Activated gamma-delta T cell treated with anti-CD3 and anti-CD28 coated beads, Interleukin-2, amount 50 U/mL, for 16 hours (primary cell): ENCODE results near the gene DCAF15.

ENCODE experiments used
- DNase-seq: peaks from one replicate; pipeline ENCODE4 v3.0.0-alpha.2; 2020; ENCODE audit warnings: low read depth

The DCAF15 gene

DNA sequence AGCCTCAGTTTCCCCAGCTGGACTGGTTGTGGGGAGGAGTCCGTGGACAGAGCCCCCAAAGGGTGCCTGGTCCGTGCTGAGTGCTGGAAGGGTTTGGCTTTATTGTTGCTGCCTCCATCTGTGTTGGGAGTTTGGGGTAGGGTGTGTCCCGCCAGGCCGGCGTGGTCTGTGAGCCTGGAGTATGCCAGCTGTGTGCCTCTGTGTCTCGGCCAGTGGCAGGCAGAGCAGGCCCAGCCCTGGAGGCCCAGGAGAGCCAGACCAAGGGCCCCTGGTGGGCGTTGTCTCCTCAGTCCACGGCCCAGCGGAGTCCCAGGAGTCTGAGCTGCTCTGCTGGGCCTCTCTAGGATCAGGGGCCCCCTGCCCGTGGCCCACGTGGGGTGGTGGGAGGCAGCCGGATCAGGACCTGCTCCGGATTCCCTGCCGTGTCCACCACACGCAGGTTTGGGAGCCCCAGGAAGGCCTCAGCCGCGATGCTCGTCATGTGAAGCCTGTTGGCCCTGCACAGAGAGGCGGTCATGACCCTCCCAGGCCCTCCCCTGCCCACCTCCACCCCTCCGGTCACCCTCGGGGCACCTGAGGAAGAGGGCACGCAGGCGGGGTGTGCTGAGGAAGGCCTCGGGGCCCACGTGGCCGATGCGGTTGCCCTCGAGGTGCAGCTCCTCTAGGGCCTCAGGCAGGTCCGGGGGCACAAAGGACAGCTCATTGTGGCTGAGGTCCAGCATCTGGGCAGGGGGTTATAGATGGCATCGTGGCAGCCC is 20.7 kb upstream of the DCAF15 start:
- no peak for DNase-seq

- DNase-seq: no peak
Measured at GRCh38 chr19:13932149-13932637, 20.1 kb upstream of the DCAF15 start.

GRCh38 chr19:13932911-13933393 is 19.4 kb upstream of the DCAF15 start:
- no peak for DNase-seq

DNA sequence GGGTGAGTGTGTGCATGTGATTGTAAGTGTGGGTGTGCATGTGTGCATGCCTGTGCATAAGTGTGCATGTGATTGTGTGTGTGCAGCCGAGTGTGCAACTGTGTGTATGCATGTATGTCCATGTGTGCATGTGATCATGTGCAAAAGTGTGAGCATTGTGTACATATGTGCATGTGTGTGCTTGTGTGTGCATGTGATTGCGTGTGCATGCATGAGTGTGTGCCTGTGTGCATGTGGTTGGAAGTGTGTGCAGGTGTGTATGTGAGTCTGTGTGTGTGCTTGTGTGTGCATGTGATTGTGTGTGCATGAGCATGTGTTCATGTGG is 17.6 kb upstream of the DCAF15 start:
- DNase-seq: no peak

DNA sequence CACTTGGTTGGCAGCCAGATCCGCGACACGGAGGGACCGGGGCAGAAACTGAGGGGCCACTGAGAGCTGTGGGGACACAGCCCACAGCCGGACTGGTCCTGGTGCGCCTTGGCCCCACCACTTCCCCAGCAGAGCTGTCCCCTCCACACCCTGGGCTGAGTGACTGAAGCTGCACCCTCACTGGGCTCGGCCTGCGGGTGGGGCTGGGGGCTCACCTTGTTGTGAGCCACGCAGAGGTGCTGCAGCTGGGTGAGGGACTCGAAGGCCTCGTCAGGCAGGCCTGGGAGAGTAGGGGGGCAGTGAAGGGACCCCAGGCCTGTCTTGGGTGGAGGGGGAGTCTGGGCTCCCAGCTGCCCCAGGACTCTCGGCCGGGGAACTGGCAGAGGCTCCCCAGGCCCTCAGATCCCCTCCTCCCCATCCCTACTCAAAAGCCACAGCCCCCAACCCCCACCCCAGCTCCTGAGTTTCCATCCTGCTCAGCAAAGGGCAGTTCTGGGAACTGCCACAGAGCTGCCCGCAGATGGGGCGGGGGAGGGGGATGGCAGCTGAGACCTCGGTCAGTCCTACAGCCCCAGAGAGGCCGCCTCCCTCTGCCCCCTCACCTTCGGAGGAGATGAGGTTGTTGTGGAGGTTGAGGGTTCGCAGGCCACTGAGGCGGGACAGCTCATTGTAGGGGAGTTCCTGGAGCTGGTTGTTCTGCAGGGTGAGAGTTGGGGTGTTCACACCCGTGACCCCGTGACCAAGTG is 16.4 kb upstream of the DCAF15 start:
- DNase-seq: no peak

DNA sequence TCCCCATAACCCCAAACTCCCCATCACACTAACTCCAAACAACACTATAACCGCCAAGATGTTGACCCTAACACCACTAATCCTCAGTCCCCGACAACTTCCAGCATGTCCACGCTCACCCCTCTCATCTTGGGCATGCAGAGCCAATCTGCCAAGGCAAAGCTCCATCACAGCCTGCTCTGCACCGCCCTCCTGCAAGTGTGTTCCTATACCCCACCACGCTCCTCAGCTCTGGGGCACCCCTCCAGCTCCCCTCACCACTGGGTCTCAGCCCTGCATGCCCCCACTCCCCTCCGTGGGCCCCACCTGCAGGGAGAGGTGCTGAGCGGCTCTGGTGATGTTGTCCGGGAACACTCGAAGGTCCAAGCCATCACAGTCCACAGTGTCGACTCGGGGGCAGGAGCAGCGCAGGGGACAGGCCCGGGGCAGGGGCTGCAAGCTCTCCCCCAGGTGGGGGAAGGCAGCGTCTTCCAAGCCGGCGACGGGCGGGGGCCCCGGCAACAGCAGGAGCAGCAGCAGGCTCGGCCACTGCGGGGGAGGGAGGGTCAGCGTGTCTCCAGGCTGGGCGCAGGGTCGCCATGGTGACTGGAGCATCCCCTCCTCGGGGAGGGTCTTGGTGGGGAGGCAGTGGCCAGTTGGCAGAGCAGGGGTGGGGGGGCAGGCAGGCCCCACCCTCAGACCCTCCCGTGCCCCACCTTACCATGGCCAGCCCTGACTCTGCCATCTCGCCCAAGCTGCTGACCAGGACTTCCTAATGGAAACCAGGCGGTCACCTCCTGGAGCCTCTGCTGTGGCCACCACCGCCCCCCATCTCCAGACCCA is 14.6 kb upstream of the DCAF15 start:
- DNase-seq: no peak

DNA sequence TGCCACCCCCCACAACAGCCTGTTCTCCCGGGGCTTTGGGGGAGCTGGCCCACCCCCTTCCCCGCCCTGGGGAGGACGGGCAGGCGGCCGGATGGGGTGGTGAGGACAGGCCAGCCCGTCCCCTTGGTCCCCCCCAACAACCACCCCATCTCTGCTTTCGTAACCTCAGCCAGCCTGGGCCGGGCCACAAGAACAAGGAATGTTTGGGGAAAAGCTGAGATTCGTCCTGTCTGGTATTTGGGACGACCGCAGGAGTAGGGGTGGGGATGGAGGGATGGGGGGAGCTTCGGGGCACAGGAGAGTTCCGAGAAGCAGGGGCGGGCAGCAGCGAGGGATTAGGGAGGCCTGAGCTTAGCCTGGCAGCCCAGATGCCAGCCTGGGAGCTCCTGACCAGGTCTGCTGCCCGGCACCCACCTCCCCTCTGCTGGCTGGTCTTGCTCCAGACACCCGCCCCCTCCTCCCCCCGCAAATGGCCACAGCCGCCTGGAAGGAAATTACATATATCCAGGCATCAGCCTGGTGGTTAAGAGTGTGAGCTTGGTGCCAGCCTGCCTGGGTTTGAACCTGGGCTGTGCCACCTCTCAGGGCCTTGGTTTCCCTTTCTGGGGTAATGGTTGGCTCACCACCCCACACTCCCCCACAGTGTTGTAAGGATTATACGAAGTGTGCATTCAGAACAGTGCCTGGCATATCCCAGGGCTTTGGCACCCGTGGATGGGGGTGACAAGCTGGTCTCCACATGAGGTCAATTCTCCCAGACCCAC is 13.8 kb upstream of the DCAF15 start, which contains the start of gene PODNL1:
TSS of gene PODNL1 (minus strand) at position 117 of the 764 bp plus-strand sequence. CDS start 236 bp downstream, outside the sequence.
- DNase-seq: no peak

DNA sequence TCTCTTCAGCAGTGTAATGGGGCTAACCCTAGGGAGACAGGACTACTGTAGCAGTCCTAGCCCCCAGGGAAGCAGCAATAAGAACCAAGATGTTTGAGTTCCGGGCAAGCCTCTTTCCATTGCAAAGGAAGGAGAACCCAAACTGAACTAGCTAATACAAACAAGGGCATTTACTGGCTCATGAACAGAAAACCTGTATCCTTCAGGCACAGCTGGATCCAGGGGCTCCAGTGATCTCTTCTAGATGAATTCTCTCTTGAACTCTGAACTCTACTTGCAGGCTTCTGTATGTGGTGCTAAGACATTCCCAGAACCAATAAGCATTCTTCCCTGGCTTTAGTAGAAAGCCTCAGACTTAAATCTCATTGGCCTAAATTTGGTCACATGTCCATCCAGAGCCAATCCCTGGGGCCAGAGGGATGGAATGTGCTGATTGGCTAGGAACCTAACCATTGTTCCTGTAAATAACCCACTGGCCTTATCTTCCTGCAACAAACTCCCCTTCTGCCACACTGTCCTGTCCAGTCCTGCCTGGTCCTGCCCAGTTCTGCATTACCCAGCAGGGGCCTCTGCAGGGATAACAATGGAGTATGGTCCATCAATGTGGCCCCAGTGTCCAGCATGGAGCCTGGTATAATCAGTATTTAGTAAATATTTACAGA is 10.2 kb upstream of the DCAF15 start:
- DNase-seq: no peak

DNA sequence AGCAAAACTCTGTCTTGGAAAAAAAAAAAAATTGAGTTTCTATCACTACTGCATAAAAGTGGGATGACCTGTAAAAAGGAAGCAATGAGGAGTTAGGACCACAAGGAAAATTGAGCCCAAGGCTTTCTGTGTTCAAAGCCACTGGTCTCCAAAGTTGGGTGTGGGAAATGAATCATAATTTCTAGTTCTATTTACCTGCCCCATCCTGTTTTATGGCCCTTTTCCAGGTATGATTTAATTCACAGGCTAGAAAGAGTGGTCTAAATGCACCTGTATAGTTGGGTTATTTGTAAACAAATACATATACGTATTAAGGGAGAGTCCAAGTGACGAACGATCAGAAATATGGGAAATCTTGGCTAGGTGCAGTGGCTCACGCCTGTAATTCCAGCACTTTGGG is 5.9 kb upstream of the DCAF15 start:
- no peak for DNase-seq

DNA sequence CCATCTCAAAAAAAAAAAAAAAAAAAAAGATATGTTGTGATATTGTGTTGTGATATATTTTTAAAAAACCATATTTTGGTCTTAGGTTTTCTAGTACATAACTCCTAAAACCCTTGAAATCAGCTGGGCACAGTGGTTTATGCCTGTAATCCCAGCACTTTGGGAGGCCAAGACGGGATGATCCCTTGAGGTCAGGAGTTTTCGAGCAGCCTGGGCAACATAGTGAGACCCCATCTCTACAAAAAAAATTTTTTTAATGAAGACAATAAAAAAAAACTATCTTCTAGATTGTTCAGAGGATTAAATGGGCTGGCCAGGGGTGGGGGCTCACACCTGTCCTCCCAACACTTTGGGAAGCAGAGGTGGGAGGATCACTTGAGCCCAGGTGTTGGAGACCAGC is 1.3 kb upstream of the DCAF15 start:
- no peak for DNase-seq

DNA sequence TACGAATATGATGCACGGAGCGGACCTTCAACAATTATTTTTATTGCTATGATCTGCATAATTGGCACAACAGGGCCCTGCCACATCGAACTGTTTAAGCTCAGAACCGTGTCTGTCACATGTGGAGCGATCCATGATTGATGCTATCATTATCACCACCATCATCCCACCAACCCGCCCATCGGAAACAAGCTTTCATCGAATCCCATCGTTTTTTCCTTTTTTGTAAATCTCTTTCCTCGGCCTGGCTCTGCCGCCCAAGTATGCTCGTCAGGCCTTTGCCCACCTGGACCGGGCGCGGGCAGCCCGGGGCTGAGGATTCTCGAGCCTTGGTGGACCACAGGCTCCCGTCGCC is 533 bp upstream of the DCAF15 start:
- DNase-seq: no peak

GRCh38 chr19:13952931-13953531 is 722 bp downstream of the DCAF15 start:
- no peak for DNase-seq

DNA sequence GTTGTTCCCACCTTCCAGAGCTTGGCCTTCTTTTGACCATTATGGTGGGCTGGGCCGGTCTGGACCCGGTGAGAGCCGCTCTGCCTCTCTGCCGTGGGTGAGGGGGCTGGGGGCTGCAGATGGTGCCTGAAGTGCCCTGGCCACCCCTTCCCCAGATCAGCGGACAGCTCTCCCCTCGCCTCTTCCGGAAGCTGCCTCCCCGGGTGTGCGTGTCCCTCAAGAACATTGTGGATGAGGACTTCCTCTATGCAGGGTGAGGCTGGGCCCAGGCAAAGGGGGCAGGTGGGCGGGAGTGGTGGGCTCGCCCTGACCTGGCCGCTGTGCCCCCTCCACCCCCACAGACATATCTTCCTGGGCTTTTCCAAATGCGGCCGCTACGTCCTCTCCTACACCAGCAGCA is 1.9 kb downstream of the DCAF15 start:
- DNase-seq: no peak

- DNase-seq: no peak
Measured at GRCh38 chr19:13955662-13956364, 3.5 kb downstream of the DCAF15 start.

GRCh38 chr19:13956365-13956744 is 4.0 kb downstream of the DCAF15 start:
- DNase-seq: no peak

DNA sequence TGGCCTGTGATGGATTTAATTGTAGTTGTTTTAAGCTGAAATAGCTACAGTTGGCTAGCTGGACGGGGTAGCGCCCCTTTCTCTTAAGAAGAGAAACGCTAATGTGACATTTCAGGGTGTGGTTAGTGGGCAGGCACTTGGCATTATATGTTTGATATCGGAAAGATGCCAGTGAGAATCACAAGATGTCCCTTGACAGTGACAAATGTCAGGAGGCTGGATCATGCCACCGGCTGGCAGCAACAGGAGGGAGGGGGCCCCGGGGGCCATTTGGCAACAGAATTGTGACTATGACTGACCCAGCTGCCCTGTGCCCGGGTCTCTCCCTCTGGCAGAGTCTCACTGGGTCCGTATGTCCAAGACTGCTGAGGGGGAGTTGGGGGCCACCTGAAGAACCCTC is 4.7 kb downstream of the DCAF15 start:
- no peak for DNase-seq

DNA sequence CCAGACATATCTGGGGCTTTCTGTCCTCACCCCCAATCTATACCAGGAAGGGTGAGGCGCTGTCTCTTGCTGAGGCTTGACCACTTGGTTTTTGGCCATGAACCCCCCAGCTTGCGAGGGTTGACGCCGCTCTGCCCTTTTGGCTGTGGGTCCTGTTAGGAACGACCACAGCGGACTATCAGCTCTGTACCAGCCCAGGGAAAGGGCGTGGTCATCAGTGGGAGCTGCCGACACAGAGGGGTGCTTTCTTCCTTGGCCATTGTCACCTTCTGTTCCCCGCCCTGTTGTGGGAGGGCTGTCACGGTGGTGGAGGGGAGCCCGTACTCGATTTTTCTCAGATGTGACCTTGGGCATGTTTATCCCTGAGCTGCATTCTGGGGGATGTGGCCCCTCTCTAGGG is 5.7 kb downstream of the DCAF15 start:
- no peak for DNase-seq

- no peak for DNase-seq
Measured at GRCh38 chr19:13959141-13959961, 7.0 kb downstream of the DCAF15 start.
